ENCODE measurements around the gene CCDC63.

DNA sequence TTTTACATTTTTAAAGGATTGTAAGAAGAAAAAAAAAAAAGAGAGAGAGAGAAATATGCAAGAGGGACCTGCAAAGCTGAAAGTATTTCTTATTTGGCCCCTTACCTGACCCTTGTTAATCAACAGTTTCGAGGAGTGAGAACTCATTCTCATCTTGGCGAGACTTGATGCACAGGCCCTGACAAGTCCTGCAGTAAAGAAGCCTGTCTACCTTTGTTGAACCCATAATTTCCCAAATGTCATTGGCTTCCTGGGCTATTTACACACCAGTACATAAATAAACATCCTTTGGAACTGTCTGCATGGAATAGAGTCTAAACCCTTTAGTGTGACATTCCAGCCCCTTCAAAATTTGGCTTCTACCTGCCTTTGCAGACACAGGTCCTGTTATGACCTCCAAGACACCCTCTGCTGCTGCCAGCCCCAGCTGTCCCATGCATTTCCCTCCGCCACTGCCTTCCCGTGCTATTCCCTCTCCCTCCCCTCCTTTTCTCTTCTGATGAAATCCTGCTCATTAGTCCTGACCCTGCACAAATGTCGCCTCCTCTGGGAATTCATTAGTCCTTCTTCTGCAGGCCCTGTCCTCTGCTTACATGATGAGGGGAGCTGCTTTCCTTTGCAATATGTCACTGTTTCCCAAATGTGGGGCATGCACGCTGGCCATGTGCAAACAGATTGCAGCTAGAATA lies 38.5 kb downstream of the CCDC63 start:
- TF ChIP-seq, protein P1, sequence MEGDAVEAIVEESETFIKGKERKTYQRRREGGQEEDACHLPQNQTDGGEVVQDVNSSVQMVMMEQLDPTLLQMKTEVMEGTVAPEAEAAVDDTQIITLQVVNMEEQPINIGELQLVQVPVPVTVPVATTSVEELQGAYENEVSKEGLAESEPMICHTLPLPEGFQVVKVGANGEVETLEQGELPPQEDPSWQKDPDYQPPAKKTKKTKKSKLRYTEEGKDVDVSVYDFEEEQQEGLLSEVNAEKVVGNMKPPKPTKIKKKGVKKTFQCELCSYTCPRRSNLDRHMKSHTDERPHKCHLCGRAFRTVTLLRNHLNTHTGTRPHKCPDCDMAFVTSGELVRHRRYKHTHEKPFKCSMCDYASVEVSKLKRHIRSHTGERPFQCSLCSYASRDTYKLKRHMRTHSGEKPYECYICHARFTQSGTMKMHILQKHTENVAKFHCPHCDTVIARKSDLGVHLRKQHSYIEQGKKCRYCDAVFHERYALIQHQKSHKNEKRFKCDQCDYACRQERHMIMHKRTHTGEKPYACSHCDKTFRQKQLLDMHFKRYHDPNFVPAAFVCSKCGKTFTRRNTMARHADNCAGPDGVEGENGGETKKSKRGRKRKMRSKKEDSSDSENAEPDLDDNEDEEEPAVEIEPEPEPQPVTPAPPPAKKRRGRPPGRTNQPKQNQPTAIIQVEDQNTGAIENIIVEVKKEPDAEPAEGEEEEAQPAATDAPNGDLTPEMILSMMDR (IDR thresholded peaks at IDR 0.05; ENCODE audit: insufficient read depth, low read length) = no peak
- TF ChIP-seq, protein P2, sequence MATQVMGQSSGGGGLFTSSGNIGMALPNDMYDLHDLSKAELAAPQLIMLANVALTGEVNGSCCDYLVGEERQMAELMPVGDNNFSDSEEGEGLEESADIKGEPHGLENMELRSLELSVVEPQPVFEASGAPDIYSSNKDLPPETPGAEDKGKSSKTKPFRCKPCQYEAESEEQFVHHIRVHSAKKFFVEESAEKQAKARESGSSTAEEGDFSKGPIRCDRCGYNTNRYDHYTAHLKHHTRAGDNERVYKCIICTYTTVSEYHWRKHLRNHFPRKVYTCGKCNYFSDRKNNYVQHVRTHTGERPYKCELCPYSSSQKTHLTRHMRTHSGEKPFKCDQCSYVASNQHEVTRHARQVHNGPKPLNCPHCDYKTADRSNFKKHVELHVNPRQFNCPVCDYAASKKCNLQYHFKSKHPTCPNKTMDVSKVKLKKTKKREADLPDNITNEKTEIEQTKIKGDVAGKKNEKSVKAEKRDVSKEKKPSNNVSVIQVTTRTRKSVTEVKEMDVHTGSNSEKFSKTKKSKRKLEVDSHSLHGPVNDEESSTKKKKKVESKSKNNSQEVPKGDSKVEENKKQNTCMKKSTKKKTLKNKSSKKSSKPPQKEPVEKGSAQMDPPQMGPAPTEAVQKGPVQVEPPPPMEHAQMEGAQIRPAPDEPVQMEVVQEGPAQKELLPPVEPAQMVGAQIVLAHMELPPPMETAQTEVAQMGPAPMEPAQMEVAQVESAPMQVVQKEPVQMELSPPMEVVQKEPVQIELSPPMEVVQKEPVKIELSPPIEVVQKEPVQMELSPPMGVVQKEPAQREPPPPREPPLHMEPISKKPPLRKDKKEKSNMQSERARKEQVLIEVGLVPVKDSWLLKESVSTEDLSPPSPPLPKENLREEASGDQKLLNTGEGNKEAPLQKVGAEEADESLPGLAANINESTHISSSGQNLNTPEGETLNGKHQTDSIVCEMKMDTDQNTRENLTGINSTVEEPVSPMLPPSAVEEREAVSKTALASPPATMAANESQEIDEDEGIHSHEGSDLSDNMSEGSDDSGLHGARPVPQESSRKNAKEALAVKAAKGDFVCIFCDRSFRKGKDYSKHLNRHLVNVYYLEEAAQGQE (IDR thresholded peaks at IDR 0.05; ENCODE audit: insufficient replicate concordance, low read depth) = no peak
- no peak for TF ChIP-seq POLR2AphosphoS5 (IDR thresholded peaks at IDR 0.05; ENCODE audit: low read depth)

Measured in HL-60 (cell line).